OCI-LY1 (cell line): ENCODE results near the gene SYCN.

Experiments
- CTCF ChIP-seq: fragments of 200-600 bp; sonication (generic), shearing (Covaris generic); IDR thresholded peaks from 2 replicates; pipeline ENCODE4 v1.5.1; 2017; ENCODE audit warnings: mild to moderate bottlenecking, antibody characterized with exemption, low read length, moderate library complexity, mixed read lengths
- EZH2 ChIP-seq: fragments of 200-600 bp; sonication (generic), shearing (Covaris generic); IDR thresholded peaks from 2 replicates; pipeline ENCODE4 v1.8.0; 2017; ENCODE audit warnings: borderline replicate concordance, mixed run types, mild to moderate bottlenecking, antibody characterized with exemption, low read length, moderate library complexity, mixed read lengths

GRCh38 chr19:39218230-39219007 is 14.4 kb upstream of the SYCN start:
- TF ChIP-seq EZH2 = no peak
- TF ChIP-seq CTCF = no peak
